Endothelial cell of umbilical vein (primary cell): ENCODE results near the gene GARIN5A. TPM values are rescaled to one million over a fixed set of nuclear protein-coding genes. Genes with fewer than 3 reads are reported as not detected.

Experiments
- BruUV-seq: library from RNA; stranded (reverse); fragments of 400-500 nt; replicated peaks from 2 replicates; lab custom pipeline; 2021; lab: Mats Ljungman, UMichigan
- CTCF ChIA-PET: fragments of 300-600, 350-600 bp; sonication (Branson Sonifier 250); formaldehyde crosslinking; loops from one replicate; lab custom pipeline; 2021; ENCODE audit warnings: antibody characterized with exemption, inconsistent platforms; lab: Charles Lee
- POLR2A ChIA-PET: fragments of 300-600, 350-600 bp; sonication (Branson Sonifier 250); formaldehyde crosslinking; loops from one replicate; lab custom pipeline; 2021; ENCODE audit warnings: antibody characterized with exemption, inconsistent platforms; lab: Charles Lee
- DNase-seq: peaks from one replicate; pipeline ENCODE4 v3.0.0-alpha.2; 2011; ENCODE audit warnings: low read depth, low spot score
- FAIRE-seq: peaks from 2 replicates; lab custom pipeline; 2011; peaks lifted over from hg19 to GRCh38; lab: Jason Lieb, UNC
- H2AFZ ChIP-seq: 2 replicates; pipeline ENCODE4 v1.6.0; 2012; ENCODE audit warnings: low read depth, low read length, control low read depth, inconsistent platforms
- H3K27ac ChIP-seq: 2 replicates; pipeline ENCODE4 v1.5.1; 2011; ENCODE audit warnings: low read depth, mild to moderate bottlenecking, control low read depth, low read length, moderate library complexity; ENCODE audit not compliant: insufficient read depth
- H3K27me3 ChIP-seq, 2 experiments: 2 replicates each; pipeline versions ENCODE4 v1.6.0 to v1.6.1; 2011; ENCODE audit warnings: low read length in 2 of 2, mixed read lengths in 1 of 2; ENCODE audit not compliant: control insufficient read depth in 2 of 2, insufficient read depth in 2 of 2
- H3K36me3 ChIP-seq, 2 experiments: 2 replicates in 1 of 2; 3 replicates in 1 of 2; pipeline ENCODE4 v1.5.1; 2011; ENCODE audit warnings: low read length in 2 of 2, mild to moderate bottlenecking in 1 of 2, moderate library complexity in 1 of 2; ENCODE audit not compliant: control insufficient read depth in 2 of 2, insufficient read depth in 2 of 2; ENCODE audit errors: extremely low read depth in 1 of 2
- H3K4me1 ChIP-seq: 3 replicates; pipeline ENCODE4 v1.5.1; 2011; ENCODE audit warnings: mild to moderate bottlenecking, low read length; ENCODE audit not compliant: control insufficient read depth, insufficient read depth; ENCODE audit errors: extremely low read depth
- H3K4me2 ChIP-seq: 2 replicates; pipeline ENCODE4 v1.6.1; 2011; ENCODE audit warnings: low read length, control low read depth, mixed read lengths; ENCODE audit not compliant: insufficient read depth
- H3K4me3 ChIP-seq, 3 experiments: fragments of 200-600 bp in 1 of 3; sonication (generic), shearing (Covaris generic) in 1 of 3; replicated peaks in 1 of 3; 2 replicates each; pipeline ENCODE4 v1.5.1; 2011 to 2016; ENCODE audit warnings: control low read depth in 3 of 3, low read length in 3 of 3, mild to moderate bottlenecking in 2 of 3, inconsistent platforms in 1 of 3, low read depth in 1 of 3, moderate library complexity in 1 of 3; ENCODE audit not compliant: insufficient read depth in 1 of 3
- H3K79me2 ChIP-seq: 2 replicates; pipeline ENCODE4 v1.6.0; 2012; ENCODE audit warnings: low read length, inconsistent platforms; ENCODE audit not compliant: control insufficient read depth, insufficient read depth
- H3K9ac ChIP-seq: replicated peaks from 2 replicates; pipeline ENCODE3; 2011; ENCODE audit warnings: low read length, control low read depth; ENCODE audit not compliant: insufficient read depth; ENCODE audit errors: extremely low read depth
- H3K9me1 ChIP-seq: replicated peaks from 3 replicates; pipeline ENCODE4 v1.6.0; 2011; ENCODE audit warnings: mild to moderate bottlenecking, low read length; ENCODE audit not compliant: control insufficient read depth, insufficient read depth; ENCODE audit errors: extremely low read depth
- H3K9me3 ChIP-seq: replicated peaks from 2 replicates; pipeline ENCODE4 v1.5.1; 2012; ENCODE audit warnings: low read length, inconsistent platforms; ENCODE audit not compliant: control insufficient read depth, insufficient read depth
- H4K20me1 ChIP-seq: replicated peaks from 2 replicates; pipeline ENCODE3; 2011; ENCODE audit warnings: mild to moderate bottlenecking, low read length; ENCODE audit not compliant: control insufficient read depth, insufficient read depth; ENCODE audit errors: extremely low read depth
- EZH2 ChIP-seq: IDR thresholded peaks from 2 replicates; pipeline ENCODE4 v1.6.1; 2012; ENCODE audit warnings: borderline replicate concordance, low read depth, mild to moderate bottlenecking, moderate library complexity, low read length, inconsistent platforms; ENCODE audit not compliant: severe bottlenecking
- FOS ChIP-seq: IDR thresholded peaks from 2 replicates; pipeline ENCODE4 v1.6.1; 2011; ENCODE audit warnings: mild to moderate bottlenecking, low read length, moderate library complexity, borderline replicate concordance; ENCODE audit not compliant: insufficient read depth
- GATA2 ChIP-seq: IDR thresholded peaks from 2 replicates; pipeline ENCODE4 v1.7.0; 2011; ENCODE audit warnings: low read depth, mild to moderate bottlenecking, moderate library complexity, mixed read lengths, low read length; ENCODE audit not compliant: insufficient read length, insufficient read depth
- JUN ChIP-seq: IDR thresholded peaks from 2 replicates; pipeline ENCODE4 v1.6.1; 2011; ENCODE audit warnings: borderline replicate concordance, low read depth; ENCODE audit not compliant: insufficient read length, insufficient read depth
- MYC ChIP-seq: IDR thresholded peaks from one replicate; pipeline ENCODE4 v1.6.1; 2011; ENCODE audit warnings: mild to moderate bottlenecking, low read depth, low read length
- POLR2A ChIP-seq: IDR thresholded peaks from 2 replicates; pipeline ENCODE4 v1.6.1; 2012; ENCODE audit warnings: low read depth, mild to moderate bottlenecking, control low read depth, low read length
- POLR2AphosphoS5 ChIP-seq: IDR thresholded peaks from 2 replicates; pipeline ENCODE4 v1.6.1; 2012; ENCODE audit warnings: low read depth, mild to moderate bottlenecking, control low read depth, low read length, moderate library complexity; ENCODE audit not compliant: insufficient read depth
- dilution Hi-C: fragments of 300-500 bp; cut with MboI; formaldehyde crosslinking; loops from one replicate; pipeline ENCODE4 v1.15.0; 2019; ENCODE audit warnings: low sequenced_read_pairs; ENCODE audit not compliant: extremely low pct_ligation_motif_present
- intact Hi-C: fragments of 100-400 bp; cut with micrococcal nuclease; formaldehyde crosslinking; loops from one replicate; pipeline ENCODE4 v1.10.0; 2022
- polyA plus RNA-seq, 4 experiments: library from polyadenylated mRNA; depleted of rRNA in 3 of 4; stranded (reverse) in 3 of 4; unstranded in 1 of 4; fragments of >200 nt; gene quantifications; 2 replicates each; pipeline versions ENCODE4 v1.2.1 to v1.2.3, GENCODE V29; 2011 to 2012; ENCODE audit warnings: missing spikeins in 1 of 4
- total RNA-seq: library from RNA; stranded (reverse); gene quantifications from 2 replicates; pipeline ENCODE4 v1.2.3, GENCODE V29; 2021
- TF ChIP-seq, protein P1 (sequence below): IDR thresholded peaks from 2 replicates; pipeline ENCODE4 v1.6.1; 2011; ENCODE audit not compliant: insufficient read depth, insufficient read length
- TF ChIP-seq, protein P2 (sequence below), 2 donors: IDR thresholded peaks; 1 replicate in 1 of 2; 2 replicates in 1 of 2; pipeline ENCODE4 v1.5.1; 2011; ENCODE audit warnings: low read length in 2 of 2, mild to moderate bottlenecking in 2 of 2, moderate library complexity in 2 of 2, control low read depth in 1 of 2, inconsistent platforms in 1 of 2, low read depth in 1 of 2; ENCODE audit not compliant: insufficient read depth in 1 of 2; ENCODE audit errors: extremely low read depth in 1 of 2

Gene GARIN5A
- total and polyA plus RNA-seq, 2 donors (not counting 3 experiments of a cell fraction or from before 2014, with no cell fraction given): 0.44 to 0.76 TPM

DNA sequence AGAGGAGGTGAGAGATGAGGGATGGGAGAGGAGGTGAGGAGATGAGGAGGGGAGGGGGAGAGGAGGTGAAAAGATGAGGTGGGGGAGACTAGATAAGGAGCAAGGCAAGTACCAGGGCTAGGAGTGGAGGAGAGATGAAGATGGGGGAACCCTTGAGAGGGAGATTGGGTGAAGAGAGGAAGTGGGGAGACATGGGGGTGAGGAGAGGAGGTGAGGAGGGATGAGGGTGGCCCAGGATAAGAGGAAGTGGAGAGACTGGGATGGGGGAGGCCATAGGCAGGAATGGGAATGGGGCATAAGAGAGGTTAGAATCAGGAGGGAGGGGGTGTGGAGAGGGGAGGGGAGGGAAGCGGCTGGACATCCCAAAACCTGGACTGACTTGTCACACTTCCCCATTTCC, 17.0 kb downstream of the GARIN5A start:
- ChIA-PET POLR2A (no interaction called here), CTCF (interaction anchor here (0.9 to 7.4 kb wide), 4 partner anchors 14 to 131 kb away, joined by 3 to 144 read pairs (median 40); no protein-coding TSS in a partner anchor)
- FAIRE-seq: no peak
- H4K20me1 ChIP-seq: no peaks in the 10 kb centered on the region
- H3K9me1 ChIP-seq: no peaks in the 10 kb centered on the region
- no peaks in the 10 kb centered on the region for H3K4me1 ChIP-seq
- no TSS peak for BruUV-seq
- no peaks in the 10 kb centered on the region for H3K79me2 ChIP-seq
- no peak overlapping the region for H3K27ac ChIP-seq
- H3K4me2 ChIP-seq: no peak overlapping the region
- H3K9me3 ChIP-seq: no peaks in the 10 kb centered on the region
- no peak overlapping the region for H3K9ac ChIP-seq
- no peaks in the 10 kb centered on the region for H3K27me3 ChIP-seq
- dilution Hi-C loops: no loop called here
- no peak overlapping the region for H2AFZ ChIP-seq
- no peak for DNase-seq
- TF ChIP-seq FOS: no peak
- no peak for TF ChIP-seq MYC
- no peak for TF ChIP-seq EZH2
- TF ChIP-seq POLR2A: no peak
- TF ChIP-seq, protein P1, sequence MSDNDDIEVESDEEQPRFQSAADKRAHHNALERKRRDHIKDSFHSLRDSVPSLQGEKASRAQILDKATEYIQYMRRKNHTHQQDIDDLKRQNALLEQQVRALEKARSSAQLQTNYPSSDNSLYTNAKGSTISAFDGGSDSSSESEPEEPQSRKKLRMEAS: no peak
- TF ChIP-seq, protein P2, sequence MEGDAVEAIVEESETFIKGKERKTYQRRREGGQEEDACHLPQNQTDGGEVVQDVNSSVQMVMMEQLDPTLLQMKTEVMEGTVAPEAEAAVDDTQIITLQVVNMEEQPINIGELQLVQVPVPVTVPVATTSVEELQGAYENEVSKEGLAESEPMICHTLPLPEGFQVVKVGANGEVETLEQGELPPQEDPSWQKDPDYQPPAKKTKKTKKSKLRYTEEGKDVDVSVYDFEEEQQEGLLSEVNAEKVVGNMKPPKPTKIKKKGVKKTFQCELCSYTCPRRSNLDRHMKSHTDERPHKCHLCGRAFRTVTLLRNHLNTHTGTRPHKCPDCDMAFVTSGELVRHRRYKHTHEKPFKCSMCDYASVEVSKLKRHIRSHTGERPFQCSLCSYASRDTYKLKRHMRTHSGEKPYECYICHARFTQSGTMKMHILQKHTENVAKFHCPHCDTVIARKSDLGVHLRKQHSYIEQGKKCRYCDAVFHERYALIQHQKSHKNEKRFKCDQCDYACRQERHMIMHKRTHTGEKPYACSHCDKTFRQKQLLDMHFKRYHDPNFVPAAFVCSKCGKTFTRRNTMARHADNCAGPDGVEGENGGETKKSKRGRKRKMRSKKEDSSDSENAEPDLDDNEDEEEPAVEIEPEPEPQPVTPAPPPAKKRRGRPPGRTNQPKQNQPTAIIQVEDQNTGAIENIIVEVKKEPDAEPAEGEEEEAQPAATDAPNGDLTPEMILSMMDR (IDR thresholded peaks at IDR 0.05; ENCODE audit: extremely low read depth in 1 of 2, insufficient read depth in 1 of 2, low read depth in 1 of 2, low read length in 2 of 2): no peak
- TF ChIP-seq POLR2AphosphoS5: no peak
- TF ChIP-seq JUN: no peak
- no peak for TF ChIP-seq GATA2
- H3K36me3 ChIP-seq: no peaks in the 10 kb centered on the region
- no peak overlapping the region for H3K4me3 ChIP-seq
- intact Hi-C loops: loop anchor here (2.0 kb wide), 1 partner anchor 17 kb away; the partner anchor contains the start of genes EMC10 and GARIN5A
